HUES6 (cell line): ENCODE data around the gene NPTN.
A peak's percentile ranks its signal among the peaks of the same experiment; 100 is the strongest.

ENCODE experiments used
- H3K27ac ChIP-seq: 2 replicates; pipeline ENCODE4 v1.7.0; 2013; ENCODE audit warnings: low read depth, mild to moderate bottlenecking, low read length, inconsistent platforms
- H3K27me3 ChIP-seq: 2 replicates; pipeline ENCODE4 v1.6.1; 2013; ENCODE audit warnings: low read length; ENCODE audit not compliant: control insufficient read depth, insufficient read depth
- H3K36me3 ChIP-seq: 2 replicates; pipeline ENCODE4 v1.6.1; 2013; ENCODE audit warnings: low read length; ENCODE audit not compliant: control insufficient read depth, insufficient read depth
- H3K4me1 ChIP-seq: 2 replicates; pipeline ENCODE4 v1.6.1; 2013; ENCODE audit warnings: low read length; ENCODE audit not compliant: control insufficient read depth, insufficient read depth
- H3K4me3 ChIP-seq: 2 replicates; pipeline ENCODE4 v1.5.1; 2013; ENCODE audit warnings: low read depth, low read length
- H3K9ac ChIP-seq: one replicate; pipeline ENCODE4 v1.6.1; 2013; ENCODE audit warnings: mild to moderate bottlenecking, low read length
- H3K9me3 ChIP-seq: 2 replicates; pipeline ENCODE4 v1.6.1; 2013; ENCODE audit warnings: low read depth, low read length; ENCODE audit not compliant: control insufficient read depth, insufficient read depth

NPTN gene

GRCh38 chr15:73617301-73617831 is 15.8 kb downstream of the NPTN start:
- H3K9ac ChIP-seq: no peak overlapping the region

GRCh38 chr15:73608941-73609340 is 24.2 kb downstream of the NPTN start:
- Histone ChIP-seq H3K27me3 (no peaks in the 10 kb centered on the region), H3K9ac (no peak overlapping the region), H3K4me3 (no peak overlapping the region), H3K4me1 (peaks cover 19% of the 10 kb centered on the region), H3K27ac (no peak overlapping the region), H3K9me3 (no peaks in the 10 kb centered on the region), H3K36me3 (no peaks in the 10 kb centered on the region)

More at GRCh38 chr15:73617301-73617831, 15.8 kb downstream of the NPTN start:
- Histone ChIP-seq H3K27ac (peak overlapping the region; percentile 66; the same call in 1 of the 2 replicates), H3K36me3 (no peaks in the 10 kb centered on the region), H3K4me3 (no peak overlapping the region), H3K27me3 (no peaks in the 10 kb centered on the region), H3K9me3 (no peaks in the 10 kb centered on the region), H3K4me1 (peaks cover 43% of the 10 kb centered on the region)

GRCh38 chr15:73608475-73608874 is 24.7 kb downstream of the NPTN start:
- no peak overlapping the region for H3K27ac ChIP-seq

GRCh38 chr15:73607843-73608242 is 25.3 kb downstream of the NPTN start:
- Histone ChIP-seq H3K36me3 (no peaks in the 10 kb centered on the region), H3K4me3 (no peak overlapping the region), H3K27me3 (no peaks in the 10 kb centered on the region), H3K4me1 (peaks cover 25% of the 10 kb centered on the region), H3K27ac (no peak overlapping the region), H3K9ac (no peak overlapping the region), H3K9me3 (no peaks in the 10 kb centered on the region)

More at GRCh38 chr15:73608475-73608874, 24.7 kb downstream of the NPTN start:
- no peak overlapping the region for H3K9ac ChIP-seq
- H3K36me3 ChIP-seq: no peaks in the 10 kb centered on the region
- peaks cover 19% of the 10 kb centered on the region for H3K4me1 ChIP-seq
- H3K4me3 ChIP-seq: no peak overlapping the region
- H3K27me3 ChIP-seq: no peaks in the 10 kb centered on the region
- H3K9me3 ChIP-seq: no peaks in the 10 kb centered on the region

- Histone ChIP-seq H3K4me3 (no peak overlapping the region), H3K27ac (no peak overlapping the region), H3K27me3 (no peaks in the 10 kb centered on the region), H3K9me3 (no peaks in the 10 kb centered on the region), H3K4me1 (peaks cover 29% of the 10 kb centered on the region), H3K9ac (no peak overlapping the region), H3K36me3 (no peaks in the 10 kb centered on the region)
These were observed 25.8 kb downstream of the NPTN start for GRCh38 chr15:73607405-73607804.

GRCh38 chr15:73605759-73606436 is 27.3 kb downstream of the NPTN start:
- Histone ChIP-seq H3K4me3 (no peak overlapping the region), H3K27ac (no peak overlapping the region), H3K4me1 (peaks cover 44% of the 10 kb centered on the region), H3K27me3 (no peaks in the 10 kb centered on the region), H3K9me3 (no peaks in the 10 kb centered on the region), H3K36me3 (no peaks in the 10 kb centered on the region), H3K9ac (no peak overlapping the region)

GRCh38 chr15:73604477-73604876 is 28.7 kb downstream of the NPTN start:
- Histone ChIP-seq H3K27me3 (no peaks in the 10 kb centered on the region), H3K4me3 (no peak overlapping the region), H3K9ac (no peak overlapping the region), H3K4me1 (peaks cover 45% of the 10 kb centered on the region), H3K9me3 (no peaks in the 10 kb centered on the region), H3K36me3 (no peaks in the 10 kb centered on the region), H3K27ac (no peak overlapping the region)

GRCh38 chr15:73602992-73603391 is 30.2 kb downstream of the NPTN start:
- H3K36me3 ChIP-seq: no peaks in the 10 kb centered on the region
- no peaks in the 10 kb centered on the region for H3K9me3 ChIP-seq
- no peak overlapping the region for H3K27ac ChIP-seq
- no peak overlapping the region for H3K9ac ChIP-seq
- no peak overlapping the region for H3K4me3 ChIP-seq
- H3K4me1 ChIP-seq: peaks cover 53% of the 10 kb centered on the region
- H3K27me3 ChIP-seq: no peaks in the 10 kb centered on the region

GRCh38 chr15:73602446-73602843 is 30.7 kb downstream of the NPTN start:
- H3K9ac ChIP-seq: peak overlapping the region; percentile 1
- H3K4me1 ChIP-seq: peaks cover 59% of the 10 kb centered on the region
- no peaks in the 10 kb centered on the region for H3K9me3 ChIP-seq
- no peaks in the 10 kb centered on the region for H3K36me3 ChIP-seq
- H3K4me3 ChIP-seq: no peak overlapping the region
- no peak overlapping the region for H3K27ac ChIP-seq
- H3K27me3 ChIP-seq: no peaks in the 10 kb centered on the region

- H3K27ac ChIP-seq: no peak overlapping the region
- H3K27me3 ChIP-seq: no peaks in the 10 kb centered on the region
- peaks cover 3% of the 10 kb centered on the region; the same call in 1 of the 2 replicates for H3K36me3 ChIP-seq
- H3K4me3 ChIP-seq: peak overlapping the region; percentile 35; the same call in 1 of the 2 replicates
- peaks cover 62% of the 10 kb centered on the region for H3K4me1 ChIP-seq
- peak overlapping the region; percentile 1 for H3K9ac ChIP-seq
- H3K9me3 ChIP-seq: no peaks in the 10 kb centered on the region
These were observed 31.4 kb downstream of the NPTN start for GRCh38 chr15:73601451-73602445.
